Measurements from ENCODE around the gene CRYL1. TPM values are rescaled to one million over a fixed set of nuclear protein-coding genes. Genes with fewer than 3 reads are reported as not detected.

Gene CRYL1
- total RNA-seq, 1 donor from 2014 or later = 13.1 TPM

DNA sequence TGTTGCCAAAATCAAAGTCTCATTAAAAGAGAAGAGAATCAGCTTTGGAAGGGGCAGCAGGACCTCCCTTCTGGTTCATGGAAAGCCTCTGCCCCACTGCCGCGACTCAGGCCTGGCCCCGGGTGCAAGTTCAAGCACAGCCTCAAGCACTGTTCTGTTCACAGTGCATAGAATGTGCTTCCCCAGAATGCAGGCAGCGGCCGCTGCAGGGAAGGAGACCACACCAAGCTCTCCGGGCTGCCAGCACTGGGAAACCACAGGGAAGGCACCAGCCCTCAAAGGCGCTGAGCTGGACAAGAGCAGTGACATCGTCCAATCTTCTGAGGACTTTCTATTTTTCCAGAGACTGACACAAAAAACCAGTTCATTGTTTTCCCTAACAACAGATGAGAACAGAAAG is 55.5 kb downstream of the CRYL1 start:
- H3K9me3 ChIP-seq = no peaks in the 10 kb centered on the region
- H3K36me3 ChIP-seq = peaks cover 0 to 4% of the 10 kb centered on the region in 2 donors
- no peak overlapping the region for H3K4me3 ChIP-seq
- no peak for TF ChIP-seq CTCF (IDR thresholded peaks at IDR 0.05)
- no peaks in the 10 kb centered on the region for H3K27me3 ChIP-seq
- intact Hi-C loops (cut with DNase I) = no loop called here
- H3K27ac ChIP-seq = no peak overlapping the region
- DNase-seq (ENCODE audit: low spot score in 2 of 2) = no peak
- H3K4me1 ChIP-seq = no peaks in the 10 kb centered on the region

GRCh38 chr13:20466371-20466770 is 59.3 kb downstream of the CRYL1 start:
- TF ChIP-seq CTCF (IDR thresholded peaks at IDR 0.05) = no peak
- no peak for DNase-seq (ENCODE audit: low spot score in 2 of 2)
- intact Hi-C loops (cut with DNase I) = no loop called here
- no peak overlapping the region for H3K4me3 ChIP-seq
- no peaks in the 10 kb centered on the region for H3K9me3 ChIP-seq
- no peaks in the 10 kb centered on the region for H3K4me1 ChIP-seq
- no peak overlapping the region for H3K27ac ChIP-seq
- H3K36me3 ChIP-seq = peaks cover 0 to 4% of the 10 kb centered on the region in 2 donors
- H3K27me3 ChIP-seq = no peaks in the 10 kb centered on the region

GRCh38 chr13:20465218-20465879 is 60.3 kb downstream of the CRYL1 start:
- Histone ChIP-seq H3K27ac (no peak overlapping the region), H3K4me3 (no peak overlapping the region), H3K9me3 (no peaks in the 10 kb centered on the region), H3K36me3 (peaks cover 0 to 4% of the 10 kb centered on the region in 2 donors), H3K4me1 (no peaks in the 10 kb centered on the region), H3K27me3 (no peaks in the 10 kb centered on the region)
- intact Hi-C loops (cut with DNase I) = no loop called here
- TF ChIP-seq CTCF (IDR thresholded peaks at IDR 0.05) = no peak
- no peak for DNase-seq (ENCODE audit: low spot score in 2 of 2)

DNA sequence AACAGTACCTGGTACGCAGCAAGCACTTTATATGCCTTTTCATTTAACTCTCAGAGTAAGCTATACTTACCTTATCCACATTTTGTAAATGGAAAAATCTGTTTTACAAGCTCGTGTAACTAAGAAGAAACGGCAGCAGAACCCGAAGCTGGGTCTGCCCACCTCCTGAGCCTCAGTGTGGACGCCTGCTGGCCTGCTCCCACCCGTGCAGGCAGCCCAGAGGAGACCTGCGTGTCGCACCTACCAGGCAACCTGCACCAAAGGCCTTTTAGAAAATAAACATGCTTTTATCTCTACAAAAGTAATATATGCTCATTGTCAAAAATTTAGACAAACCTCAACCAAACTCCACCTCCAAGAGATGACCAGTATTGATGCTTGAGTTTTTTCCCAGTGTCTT is 62.7 kb downstream of the CRYL1 start:
- Histone ChIP-seq H3K36me3 (no peaks in the 10 kb centered on the region), H3K4me3 (no peak overlapping the region), H3K4me1 (no peaks in the 10 kb centered on the region), H3K27me3 (no peaks in the 10 kb centered on the region), H3K27ac (no peak overlapping the region), H3K9me3 (no peaks in the 10 kb centered on the region)
- TF ChIP-seq CTCF (IDR thresholded peaks at IDR 0.05) = no peak
- DNase-seq (ENCODE audit: low spot score in 2 of 2) = no peak
- intact Hi-C loops (cut with DNase I) = no loop called here

DNA sequence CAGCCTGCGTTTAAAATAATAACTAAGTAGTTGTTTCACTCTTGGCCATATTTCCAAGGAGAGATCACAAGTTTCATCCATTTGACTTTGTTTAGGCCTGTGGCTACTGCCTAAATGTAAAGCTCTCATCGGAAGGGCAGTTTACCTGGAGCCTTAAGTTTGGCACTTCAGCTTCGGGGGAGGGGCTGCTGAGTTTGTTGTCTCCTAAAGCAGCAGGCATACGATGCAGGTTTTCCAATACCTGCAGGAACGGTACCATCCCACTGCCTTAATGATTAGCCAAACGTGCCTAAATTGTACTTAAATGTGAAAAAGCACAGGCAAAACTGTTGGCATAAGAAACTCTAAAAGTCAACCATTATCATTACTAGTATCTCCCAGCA is 63.1 kb downstream of the CRYL1 start:
- H3K27ac ChIP-seq = no peak overlapping the region
- DNase-seq (ENCODE audit: low spot score in 2 of 2) = no peak
- H3K27me3 ChIP-seq = no peaks in the 10 kb centered on the region
- H3K36me3 ChIP-seq = no peaks in the 10 kb centered on the region
- no peak for TF ChIP-seq CTCF (IDR thresholded peaks at IDR 0.05)
- intact Hi-C loops (cut with DNase I) = no loop called here
- no peak overlapping the region for H3K4me3 ChIP-seq
- H3K4me1 ChIP-seq = no peaks in the 10 kb centered on the region
- no peaks in the 10 kb centered on the region for H3K9me3 ChIP-seq
